IMR-90 (cell line): ENCODE measurements around the gene NR1D2.

ENCODE experiments used
- BHLHE40 ChIP-seq: fragments of 150-350 bp; IDR thresholded peaks from 2 replicates; pipeline ENCODE4 v1.6.1; 2016; ENCODE audit warnings: mild to moderate bottlenecking, low read depth, low read length
- CTCF ChIP-seq: conservative IDR thresholded peaks from 2 replicates; pipeline ENCODE4 v1.5.1; 2012; ENCODE audit warnings: mild to moderate bottlenecking, low read depth, low read length, improper control_type of control experiment
- FOS ChIP-seq: fragments of 150-350 bp; IDR thresholded peaks from 2 replicates; pipeline ENCODE4 v1.6.1; 2016; ENCODE audit warnings: low read depth, low read length
- MAZ ChIP-seq: IDR thresholded peaks from 2 replicates; pipeline ENCODE4 v1.6.1; 2012; ENCODE audit warnings: low read depth, mild to moderate bottlenecking, low read length, improper control_type of control experiment, moderate library complexity, borderline replicate concordance
- POLR2A ChIP-seq: IDR thresholded peaks from 2 replicates; pipeline ENCODE4 v1.6.1; 2012; ENCODE audit warnings: mild to moderate bottlenecking, low read depth, low read length
- SMC3 ChIP-seq: fragments of 150-350 bp; IDR thresholded peaks from 2 replicates; pipeline ENCODE4 v1.6.1; 2016; ENCODE audit warnings: low read depth, mild to moderate bottlenecking, antibody characterized with exemption, low read length, moderate library complexity

GRCh38 chr3:24025805-24026204, 80.7 kb downstream of the NR1D2 start:
- TF ChIP-seq CTCF (no peak), FOS (no peak), POLR2A (no peak), SMC3 (no peak), BHLHE40 (no peak), MAZ (no peak)
